Kidney tubule cell (primary cell): ENCODE measurements around the gene EPHA3.

ENCODE experiments used
- DNase-seq: peaks from one replicate; pipeline ENCODE4 v3.0.0-alpha.2; 2018; ENCODE audit warnings: low spot score

EPHA3 gene

GRCh38 chr3:89107461-89108290 lies at the start of gene EPHA3:
TSS of gene EPHA3 (plus strand) at chr3:89107621. CDS start at chr3:89107749, 128 bp downstream.
- peak; percentile 65 for DNase-seq

- DNase-seq = no peak
These were observed 49.0 kb upstream of the EPHA3 start for GRCh38 chr3:89058371-89058770.

GRCh38 chr3:89059211-89059925 lies 48.1 kb upstream of the EPHA3 start:
- DNase-seq = peak; percentile 20

- no peak for DNase-seq
These were observed 46.2 kb upstream of the EPHA3 start for GRCh38 chr3:89061259-89061658.

GRCh38 chr3:89067736-89068135 lies 39.7 kb upstream of the EPHA3 start:
- DNase-seq = no peak

GRCh38 chr3:89072642-89073041 lies 34.8 kb upstream of the EPHA3 start:
- no peak for DNase-seq

- DNase-seq = no peak
These were observed 27.5 kb upstream of the EPHA3 start for GRCh38 chr3:89079944-89080343.

- DNase-seq = no peak
These were observed 19.6 kb upstream of the EPHA3 start for GRCh38 chr3:89087851-89088250.

- peak; percentile 32 for DNase-seq
These were observed 9.2 kb upstream of the EPHA3 start for GRCh38 chr3:89098173-89098572.

- DNase-seq = peak; percentile 60
These were observed 8.3 kb upstream of the EPHA3 start for GRCh38 chr3:89098964-89099585.

- DNase-seq = no peak
These were observed 6.2 kb upstream of the EPHA3 start for GRCh38 chr3:89101251-89101650.

- no peak for DNase-seq
These were observed 5.5 kb upstream of the EPHA3 start for GRCh38 chr3:89101921-89102320.

- no peak for DNase-seq
These were observed 2.9 kb upstream of the EPHA3 start for GRCh38 chr3:89104499-89104898.

- DNase-seq = no peak
These were observed 1.9 kb upstream of the EPHA3 start for GRCh38 chr3:89105503-89105902.

- no peak for DNase-seq
These were observed 800 bp downstream of the EPHA3 start for GRCh38 chr3:89108291-89108550.

- no peak for DNase-seq
These were observed 5.9 kb downstream of the EPHA3 start for GRCh38 chr3:89113344-89113743.

- DNase-seq = peak; percentile 77
These were observed 6.7 kb downstream of the EPHA3 start for GRCh38 chr3:89113893-89114840.

GRCh38 chr3:89114841-89115223 lies 7.4 kb downstream of the EPHA3 start:
- DNase-seq = no peak

GRCh38 chr3:89116476-89116875 lies 9.1 kb downstream of the EPHA3 start:
- no peak for DNase-seq

- DNase-seq = no peak
These were observed 30.6 kb downstream of the EPHA3 start for GRCh38 chr3:89138048-89138447.

GRCh38 chr3:89139870-89140269 lies 32.4 kb downstream of the EPHA3 start:
- DNase-seq = no peak

- no peak for DNase-seq
These were observed 36.7 kb downstream of the EPHA3 start for GRCh38 chr3:89144080-89144479.
